ENCODE results near the gene TSKU.

TSKU gene

DNA sequence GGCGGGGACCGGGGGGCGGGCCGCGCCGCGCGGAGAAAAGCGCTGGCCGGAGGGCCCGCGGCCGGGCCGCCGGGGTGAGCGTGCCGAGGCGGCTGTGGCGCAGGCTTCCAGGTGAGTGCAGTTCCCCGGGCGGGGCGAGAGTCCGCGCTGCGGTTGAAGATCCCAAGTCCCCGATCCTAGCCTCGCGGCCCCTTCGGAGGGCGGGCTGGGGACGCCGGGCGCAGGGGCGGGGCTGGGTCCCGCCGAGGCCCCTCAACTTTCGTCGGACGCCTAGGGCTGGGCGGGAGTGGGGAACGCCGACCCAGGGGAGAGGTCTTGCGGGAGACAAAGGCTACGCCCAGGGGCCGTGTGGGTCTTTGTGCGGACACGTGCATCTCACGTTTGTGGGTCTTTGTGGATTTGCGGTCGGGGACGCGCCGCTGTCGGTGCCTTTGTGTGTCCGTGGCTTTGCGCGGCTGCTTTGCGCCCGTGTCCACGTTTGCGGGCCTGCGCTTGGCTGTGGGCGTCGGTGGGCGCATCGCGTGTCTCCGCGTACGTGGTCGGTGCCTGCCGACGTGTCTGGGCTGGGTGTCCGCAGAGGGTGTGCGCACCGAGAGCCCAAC lies at the start of gene TSKU:
Gene TSKU, plus strand, starts transcription at position 63 of the 602 bp plus-strand sequence. CDS start 12,261 bp downstream, outside the sequence.
- no peak for DNase-seq

GRCh38 chr11:76733906-76734305 lies 49.2 kb upstream of the TSKU start:
- peak; percentile 55 to 81 for DNase-seq

GRCh38 chr11:76734456-76735420 lies 48.4 kb upstream of the TSKU start:
- DNase-seq, result no peak

DNA sequence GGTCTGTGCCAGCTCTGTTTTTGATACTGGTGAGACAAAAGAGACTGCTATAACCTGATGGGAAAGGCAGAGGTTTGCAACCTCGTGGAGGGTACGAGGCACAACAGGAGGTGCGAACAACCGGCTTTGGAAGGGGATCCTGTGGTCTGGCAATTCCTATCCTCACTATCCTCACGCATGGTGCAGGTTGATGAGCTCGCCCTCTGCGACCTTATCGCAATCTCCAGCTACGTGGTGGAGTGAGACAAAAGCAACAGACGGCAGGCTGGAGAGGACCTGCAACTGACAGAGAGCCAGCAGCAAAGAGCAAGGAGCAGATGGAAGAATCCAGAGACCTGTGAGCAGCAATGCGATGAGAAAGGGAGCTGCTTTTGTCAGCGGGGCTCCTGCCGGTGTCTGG lies 47.3 kb upstream of the TSKU start:
- DNase-seq, result peak in 1 of 2 experiments; percentile 57

- DNase-seq, result no peak
Measured at GRCh38 chr11:76736266-76736665, 46.9 kb upstream of the TSKU start.

DNA sequence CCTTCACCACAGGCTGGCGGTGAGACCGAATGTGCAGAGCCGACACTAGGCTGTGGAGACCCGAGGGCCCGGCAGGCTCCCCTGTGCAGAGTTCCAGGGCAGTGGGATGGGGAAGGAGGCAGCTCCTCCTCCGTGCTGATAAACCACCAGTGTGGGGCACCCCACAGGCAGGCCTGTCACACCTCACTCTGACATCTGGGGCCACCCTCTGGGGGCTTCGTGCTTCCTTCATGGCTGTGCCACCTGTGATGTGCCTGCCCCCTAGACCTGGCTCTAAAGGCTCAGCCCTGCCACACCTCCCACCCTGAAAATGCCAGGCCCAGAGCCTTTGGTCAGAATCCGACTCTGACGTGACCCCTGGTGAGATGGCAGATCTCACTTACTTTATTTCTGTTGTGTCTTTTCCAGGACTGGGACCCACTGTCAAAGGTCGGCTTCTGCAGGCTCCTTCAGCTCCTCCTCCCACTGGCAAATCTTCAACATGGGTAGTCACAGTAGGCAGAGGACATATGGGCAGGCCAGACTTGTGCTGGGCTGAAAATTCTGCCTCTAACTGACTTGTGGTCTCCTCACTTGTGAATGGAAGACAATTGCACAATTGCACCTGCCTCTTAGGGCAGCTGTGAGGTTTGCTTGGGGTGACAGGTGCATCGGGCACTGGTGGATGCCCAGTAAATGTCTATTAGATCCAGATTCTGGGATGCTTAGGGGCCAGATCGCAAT lies 46.2 kb upstream of the TSKU start:
- DNase-seq, result peak in 1 of 2 experiments; percentile 38

GRCh38 chr11:76738618-76739240 lies 44.4 kb upstream of the TSKU start:
- DNase-seq, result no peak

- no peak for DNase-seq
Measured at GRCh38 chr11:76739798-76740197, 43.4 kb upstream of the TSKU start.

DNA sequence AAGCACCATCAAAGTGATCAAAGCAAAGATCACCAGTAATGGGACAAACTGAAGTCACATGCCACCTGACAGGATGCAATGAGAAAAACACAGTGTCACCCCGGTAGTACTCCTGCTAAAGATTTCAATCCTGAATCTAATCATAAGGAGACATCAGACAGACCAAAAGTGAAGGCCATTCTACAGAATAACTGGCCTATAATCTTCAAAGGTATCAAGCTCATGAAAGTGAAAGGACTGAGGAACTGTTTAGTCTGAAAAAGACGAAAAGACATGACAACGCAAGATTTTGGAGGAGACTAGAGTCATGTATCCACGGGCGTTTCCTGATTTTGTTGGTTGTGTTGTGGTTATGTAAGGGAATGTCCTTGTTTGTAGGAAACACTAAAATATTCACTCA lies 42.4 kb upstream of the TSKU start:
- DNase-seq, result no peak

- peak; percentile 20 to 77 for DNase-seq
Measured at GRCh38 chr11:76742902-76743301, 40.3 kb upstream of the TSKU start.

DNA sequence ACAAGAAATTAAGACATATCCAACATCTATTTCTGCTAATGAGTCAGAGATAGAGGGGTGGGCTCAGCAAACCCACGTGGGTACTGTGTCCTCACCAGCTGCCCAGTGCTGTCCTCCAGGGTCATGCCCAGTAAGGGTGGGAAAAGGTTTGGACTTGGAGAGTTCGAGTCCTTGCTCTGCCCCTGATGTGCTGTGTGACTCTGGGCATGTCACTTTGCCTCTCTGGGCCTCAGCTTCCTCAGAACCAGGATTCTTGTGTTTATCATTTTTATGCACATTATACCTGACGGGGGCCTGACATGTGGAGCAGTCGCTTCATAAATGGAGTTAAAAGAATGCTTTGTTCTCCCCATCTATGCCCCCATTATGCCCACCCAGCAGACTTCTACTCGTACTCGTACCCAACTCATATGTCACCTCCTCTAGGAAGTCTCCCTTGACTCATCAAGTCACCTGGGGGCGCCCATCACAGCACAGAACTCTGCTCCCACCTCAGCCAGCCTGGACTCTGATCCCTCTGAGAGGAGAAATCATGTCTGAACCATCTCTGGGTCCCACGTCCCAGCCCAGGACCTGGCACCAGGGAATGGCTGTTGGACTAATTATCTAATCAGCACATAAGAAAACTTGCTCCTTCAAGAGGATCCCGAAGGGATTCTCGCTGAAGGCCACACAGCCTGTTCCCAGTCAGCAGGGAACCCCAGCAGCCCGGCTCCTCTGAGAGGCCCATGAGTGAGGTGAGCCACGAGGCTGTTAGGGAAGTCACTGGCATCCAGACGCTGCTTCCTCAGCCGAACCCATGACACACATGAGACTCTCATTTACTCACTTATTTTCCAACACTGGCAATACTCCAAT lies 38.7 kb upstream of the TSKU start:
- no peak for DNase-seq

DNA sequence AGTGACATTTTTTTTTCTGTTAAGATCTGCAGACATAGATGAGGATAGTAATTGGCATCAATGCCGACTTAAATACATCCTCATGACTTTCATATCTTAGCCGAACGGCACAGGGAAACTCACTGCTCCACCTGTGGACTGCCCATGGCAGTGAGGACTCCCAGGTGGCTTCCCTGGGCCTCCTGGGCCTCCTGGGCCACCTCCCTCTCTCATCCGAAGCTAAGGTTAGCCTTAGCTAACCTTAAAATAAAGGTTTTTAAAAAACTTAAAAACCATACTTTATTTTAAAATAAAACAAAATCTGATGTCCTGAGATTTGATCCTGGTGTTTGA lies 38.1 kb upstream of the TSKU start:
- DNase-seq, result no peak

GRCh38 chr11:76745561-76746207 lies 37.5 kb upstream of the TSKU start:
- DNase-seq, result no peak

DNA sequence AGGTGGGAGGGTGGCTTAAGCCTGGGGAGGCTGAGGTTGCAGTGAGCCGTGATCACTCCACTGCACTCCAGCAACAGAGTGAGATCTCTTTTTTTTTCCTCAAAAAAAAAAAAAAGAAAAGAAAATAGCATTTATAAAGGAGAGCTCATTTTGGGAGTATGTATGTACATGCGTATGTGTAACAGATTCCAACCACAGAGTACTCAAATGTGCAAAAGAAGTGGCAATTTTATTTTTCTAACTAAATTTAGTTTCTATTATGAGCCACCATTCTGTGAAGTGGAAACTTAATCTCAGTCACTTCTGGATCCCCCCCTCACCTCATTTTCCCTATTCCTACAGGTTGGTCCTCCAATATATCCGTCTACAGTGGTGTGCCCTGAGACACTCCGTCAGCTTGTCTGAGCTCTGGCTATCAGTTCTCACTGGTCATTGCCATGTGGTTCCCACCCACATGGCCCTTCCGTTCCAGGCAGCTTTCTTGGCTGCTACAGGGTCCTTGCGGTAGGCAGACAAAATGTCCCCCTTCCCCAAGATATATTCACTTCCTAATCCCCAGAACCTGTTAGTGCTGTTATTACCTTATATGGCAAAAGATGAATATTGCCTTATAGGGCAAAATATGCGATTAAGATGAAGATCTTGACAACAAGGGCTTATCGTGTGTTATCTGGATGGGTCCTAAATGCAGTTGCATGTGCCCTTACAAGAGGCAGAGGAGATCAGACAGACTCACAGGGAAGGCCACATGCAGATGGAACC lies 35.8 kb upstream of the TSKU start:
- DNase-seq, result no peak

GRCh38 chr11:76747915-76748860 lies 35.0 kb upstream of the TSKU start:
- DNase-seq, result peak in 1 of 2 experiments; percentile 30

DNA sequence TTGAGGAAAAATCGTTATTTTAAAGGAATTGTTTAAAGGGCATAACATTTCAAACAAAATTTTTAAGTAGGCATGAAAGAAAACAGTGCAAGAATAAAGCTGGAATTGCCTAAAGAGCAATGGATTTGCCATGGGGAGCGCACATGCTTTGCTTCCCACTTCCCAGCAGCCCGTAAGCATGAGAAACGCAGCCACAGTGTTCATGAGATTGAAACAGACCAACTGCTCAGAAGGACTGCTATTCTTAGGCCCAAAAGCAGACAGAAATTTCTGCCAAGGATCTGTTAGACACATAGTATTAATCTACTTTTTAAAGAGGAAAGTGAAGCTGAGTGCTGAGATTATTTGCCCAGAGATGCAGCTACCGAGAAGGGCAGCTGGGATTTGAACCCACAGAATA lies 34.2 kb upstream of the TSKU start:
- DNase-seq, result no peak

GRCh38 chr11:76750067-76750466 lies 33.1 kb upstream of the TSKU start:
- DNase-seq, result no peak

DNA sequence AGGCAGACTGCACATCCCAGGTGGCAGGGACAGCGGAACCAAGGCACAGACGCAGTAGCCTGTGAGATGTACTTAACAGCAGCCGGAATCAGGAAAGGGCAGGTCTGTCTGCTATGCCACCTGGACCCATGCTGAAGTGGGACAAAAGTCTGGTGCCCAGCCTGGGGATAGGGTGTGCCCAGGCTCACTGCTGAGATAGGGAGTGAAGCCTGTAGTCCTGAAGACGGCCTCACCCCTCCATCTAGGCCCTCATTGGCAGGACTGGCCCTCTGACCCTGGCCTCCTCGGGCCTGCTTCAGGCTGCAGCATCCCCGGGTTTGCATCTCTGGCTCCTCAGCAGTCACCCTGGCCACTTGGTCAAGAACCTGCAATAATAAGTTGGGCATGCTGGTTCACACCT lies 32.4 kb upstream of the TSKU start:
- peak in 1 of 2 experiments; percentile 40 for DNase-seq

- no peak for DNase-seq
Measured at GRCh38 chr11:76752321-76753143, 30.6 kb upstream of the TSKU start.
